Measurements from ENCODE around the gene MTMR12.

The MTMR12 gene

GRCh38 chr5:32307769-32308194 is 5.0 kb downstream of the MTMR12 start:
- no peak for ATAC-seq
- TF ChIP-seq GLIS3 (CRISPR knock-in tag; IDR thresholded peaks at IDR 0.05) (no peak), CSRNP3 (CRISPR knock-in tag; IDR thresholded peaks at IDR 0.05) (no peak), ARNTL (CRISPR knock-in tag; IDR thresholded peaks at IDR 0.05; ENCODE audit: borderline replicate concordance, low read depth) (no peak), PPARA (CRISPR knock-in tag; IDR thresholded peaks at IDR 0.05; ENCODE audit: borderline replicate concordance) (no peak), OSR1 (CRISPR knock-in tag; IDR thresholded peaks at IDR 0.05) (no peak), ZNF8 (CRISPR knock-in tag; IDR thresholded peaks at IDR 0.05) (no peak), ZNF70 (CRISPR knock-in tag; IDR thresholded peaks at IDR 0.05) (no peak), ZC3H10 (CRISPR knock-in tag; IDR thresholded peaks at IDR 0.05) (no peak), ZFP3 (CRISPR knock-in tag; IDR thresholded peaks at IDR 0.05) (no peak), ISL1 (CRISPR knock-in tag; IDR thresholded peaks at IDR 0.05) (no peak), BACH2 (CRISPR knock-in tag; IDR thresholded peaks at IDR 0.05; ENCODE audit: borderline replicate concordance) (no peak)

- ATAC-seq, result no peak
- TF ChIP-seq PPARA (CRISPR knock-in tag; IDR thresholded peaks at IDR 0.05; ENCODE audit: borderline replicate concordance) (no peak), ZNF70 (CRISPR knock-in tag; IDR thresholded peaks at IDR 0.05) (no peak), ESRRG (CRISPR knock-in tag; IDR thresholded peaks at IDR 0.05) (no peak), ZC3H10 (CRISPR knock-in tag; IDR thresholded peaks at IDR 0.05) (no peak), PATZ1 (CRISPR knock-in tag; IDR thresholded peaks at IDR 0.05; ENCODE audit: borderline replicate concordance) (no peak), TOX (CRISPR knock-in tag; IDR thresholded peaks at IDR 0.05; ENCODE audit: borderline replicate concordance) (no peak), SNAI2 (CRISPR knock-in tag; IDR thresholded peaks at IDR 0.05) (no peak), GLIS3 (CRISPR knock-in tag; IDR thresholded peaks at IDR 0.05) (no peak)
These were observed 8.1 kb downstream of the MTMR12 start for GRCh38 chr5:32304622-32305021.

GRCh38 chr5:32303755-32304120 is 9.0 kb downstream of the MTMR12 start:
- ATAC-seq, result no peak
- TF ChIP-seq TCF4 (CRISPR knock-in tag; IDR thresholded peaks at IDR 0.05; ENCODE audit: borderline replicate concordance) (no peak), BACH2 (CRISPR knock-in tag; IDR thresholded peaks at IDR 0.05; ENCODE audit: borderline replicate concordance) (no peak)

GRCh38 chr5:32302835-32303754 is 9.6 kb downstream of the MTMR12 start:
- no peak for TF ChIP-seq BACH2 (CRISPR knock-in tag; IDR thresholded peaks at IDR 0.05; ENCODE audit: borderline replicate concordance)
- TF ChIP-seq OSR1 (CRISPR knock-in tag; IDR thresholded peaks at IDR 0.05), result no peak
- TF ChIP-seq SNAI2 (CRISPR knock-in tag; IDR thresholded peaks at IDR 0.05), result no peak
- TF ChIP-seq ARNTL (CRISPR knock-in tag; IDR thresholded peaks at IDR 0.05; ENCODE audit: borderline replicate concordance, low read depth), result no peak
- TF ChIP-seq CSRNP3 (CRISPR knock-in tag; IDR thresholded peaks at IDR 0.05), result no peak
- TF ChIP-seq ESRRG (CRISPR knock-in tag; IDR thresholded peaks at IDR 0.05), result no peak
- TF ChIP-seq CSDC2 (CRISPR knock-in tag; IDR thresholded peaks at IDR 0.05), result no peak
- no peak for TF ChIP-seq POU6F1 (CRISPR knock-in tag; IDR thresholded peaks at IDR 0.05; ENCODE audit: borderline replicate concordance, low read depth)
- TF ChIP-seq ZNF8 (CRISPR knock-in tag; IDR thresholded peaks at IDR 0.05), result no peak
- TF ChIP-seq ZFP3 (CRISPR knock-in tag; IDR thresholded peaks at IDR 0.05), result no peak
- no peak for TF ChIP-seq PPARA (CRISPR knock-in tag; IDR thresholded peaks at IDR 0.05; ENCODE audit: borderline replicate concordance)
- TF ChIP-seq ISL1 (CRISPR knock-in tag; IDR thresholded peaks at IDR 0.05), result no peak
- TF ChIP-seq ZNF70 (CRISPR knock-in tag; IDR thresholded peaks at IDR 0.05), result no peak
- TF ChIP-seq TOX (CRISPR knock-in tag; IDR thresholded peaks at IDR 0.05; ENCODE audit: borderline replicate concordance), result no peak
- TF ChIP-seq CREB5 (CRISPR knock-in tag; IDR thresholded peaks at IDR 0.05; ENCODE audit: low read depth), result no peak
- no peak for ATAC-seq

Measured in SK-N-SH treated with all-trans-retinoic acid at 6 μM for 48 hours (cell line).